ENCODE data around the gene HHIPL1.

- peak; percentile 98 for TF ChIP-seq CTCF (conservative IDR thresholded peaks at IDR 0.05; ENCODE audit: low read depth, low read length)
- no peak for TF ChIP-seq EZH2 (IDR thresholded peaks at IDR 0.05; ENCODE audit: borderline replicate concordance, low read depth, low read length, poor library complexity, severe bottlenecking)
These were observed 38.1 kb downstream of the HHIPL1 start for GRCh38 chr14:99682809-99683618.

All from A673 (cell line).